T-helper 1 cell (primary cell): ENCODE results near the gene NUP210L.

Source experiments
- DNase-seq, 5 donors: peaks; one replicate each; pipeline ENCODE4 v3.0.0-alpha.2; 2012 to 2020

Gene NUP210L

GRCh38 chr1:153942766-153943549 lies 211.9 kb downstream of the NUP210L start:
- DNase-seq, result no peak
